K562 (cell line): ENCODE results near the gene CFDP1. TPM values are rescaled to one million over a fixed set of nuclear protein-coding genes. Genes with fewer than 3 reads are reported as not detected.
A peak's percentile ranks its signal among the peaks of the same experiment; 100 is the strongest.

Source experiments
- CEBPG ChIP-seq, 3 experiments: fragments of 200-800 bp in 1 of 3; sonication (Bioruptor generic) in 1 of 3; sonication (generic) in 1 of 3; formaldehyde crosslinking in 1 of 3; IDR thresholded peaks in 2 of 3; conservative IDR thresholded peaks in 1 of 3; 2 replicates each; pipeline versions ENCODE4 v1.6.1 to v1.8.0; 2016 to 2022; ENCODE audit warnings: missing compliant biosample characterization in 2 of 3, missing genetic modification characterization in 2 of 3, mild to moderate bottlenecking in 1 of 3, missing genetic modification reagents in 1 of 3
- CEBPZ ChIP-seq: fragments of 150-350 bp; IDR thresholded peaks from 2 replicates; pipeline ENCODE4 v1.6.1; 2014; ENCODE audit warnings: low read depth, mild to moderate bottlenecking, low read length, borderline replicate concordance
- CTBP1 ChIP-seq: fragments of 450-650 bp; IDR thresholded peaks from 2 replicates; pipeline ENCODE4 v1.6.1; 2016; ENCODE audit warnings: borderline replicate concordance
- GATAD2A ChIP-seq: fragments of 450-650 bp; IDR thresholded peaks from 2 replicates; pipeline ENCODE4 v1.6.1; 2017
- NONO ChIP-seq, 2 experiments: fragments of 200-400 bp in 1 of 2; fragments of 450-650 bp in 1 of 2; formaldehyde crosslinking in 1 of 2; IDR thresholded peaks; 2 replicates each; pipeline ENCODE4 v1.6.1; 2017; ENCODE audit warnings: low read depth in 2 of 2, mild to moderate bottlenecking in 2 of 2, moderate library complexity in 2 of 2, low read length in 1 of 2
- NR3C1 ChIP-seq: sonication (generic); formaldehyde crosslinking; IDR thresholded peaks from 2 replicates; pipeline ENCODE4 v1.8.1; 2022; ENCODE audit warnings: missing genetic modification reagents
- NR4A1 ChIP-seq, 2 experiments: fragments of 250-450 bp in 1 of 2; fragments of 450-650 bp in 1 of 2; sonication (Bioruptor Pico) in 1 of 2; IDR thresholded peaks; 2 replicates each; pipeline versions ENCODE4 v1.4.0 to v1.6.1; 2016 to 2020; ENCODE audit warnings: mild to moderate bottlenecking in 2 of 2, missing compliant biosample characterization in 1 of 2, missing genetic modification characterization in 1 of 2, moderate library complexity in 1 of 2
- POLR2A ChIP-seq: fragments of 450-650 bp; conservative IDR thresholded peaks from 2 replicates; pipeline ENCODE4 v1.6.1; 2016
- SP2 ChIP-seq: IDR thresholded peaks from 2 replicates; pipeline ENCODE4 v1.6.1; 2011; ENCODE audit warnings: mild to moderate bottlenecking, low read depth, low read length, moderate library complexity; ENCODE audit not compliant: poor library complexity, severe bottlenecking; ENCODE audit errors: extremely low read depth
- SRF ChIP-seq, 2 experiments: fragments of 250-450, 450-650 bp in 1 of 2; sonication (Bioruptor Pico) in 1 of 2; sonication (generic) in 1 of 2; formaldehyde crosslinking; IDR thresholded peaks; 2 replicates each; pipeline versions ENCODE4 v1.5.0 to v1.5.1; 2020 to 2022; ENCODE audit warnings: mild to moderate bottlenecking in 1 of 2, missing genetic modification reagents in 1 of 2
- TEAD4 ChIP-seq, 2 experiments: sonication (generic) in 1 of 2; formaldehyde crosslinking in 1 of 2; IDR thresholded peaks; 2 replicates each; pipeline versions ENCODE4 v1.6.1 to v1.8.0; 2012 to 2022; ENCODE audit warnings: borderline replicate concordance in 1 of 2, inconsistent platforms in 1 of 2, low read length in 1 of 2, mild to moderate bottlenecking in 1 of 2, missing genetic modification reagents in 1 of 2
- ZC3H4 ChIP-seq: sonication (generic); formaldehyde crosslinking; IDR thresholded peaks from 2 replicates; pipeline ENCODE4 v1.9.0; 2021; ENCODE audit warnings: missing genetic modification reagents, borderline replicate concordance
- ZNF583 ChIP-seq: fragments of 250-450 bp; sonication (Bioruptor Pico); IDR thresholded peaks from 2 replicates; pipeline ENCODE4 v1.4.0; 2020
- ZNF780A ChIP-seq: fragments of 250-450 bp; sonication (Bioruptor Pico); IDR thresholded peaks from 2 replicates; pipeline ENCODE4 v1.5.0; 2021; ENCODE audit warnings: mild to moderate bottlenecking
- polyA plus RNA-seq, 8 experiments: library from polyadenylated mRNA; depleted of rRNA in 4 of 8; stranded (reverse) in 5 of 8; unstranded in 3 of 8; fragments of >200 nt; fragmentation: Nextera tagmentation in 2 of 8; fragmentation: Illumina TruSeq in 1 of 8; extraction: Ambion mirVana in 2 of 8; extraction: Trizol in 1 of 8; gene quantifications; 2 replicates each; pipeline versions ENCODE4 v1.2.1 to v1.2.3, GENCODE V29; 2011 to 2014; ENCODE audit warnings: inconsistent platforms in 1 of 8, missing spikeins in 1 of 8
- total RNA-seq, 7 experiments: library from RNA; depleted of rRNA in 6 of 7; stranded (reverse); fragments of >200 nt in 6 of 7; fragmentation: Illumina TruSeq in 2 of 7; extraction: Trizol in 2 of 7; gene quantifications; 2 replicates each; pipeline versions ENCODE4 v1.2.1 to v1.2.3, GENCODE V29; 2011 to 2021; ENCODE audit warnings: low replicate concordance in 1 of 7
- TF ChIP-seq, protein P1 (sequence below), 2 experiments: fragments of 450-650 bp in 1 of 2; IDR thresholded peaks; 2 replicates each; pipeline ENCODE4 v1.6.1; 2011 to 2017; ENCODE audit warnings: low read depth in 2 of 2, antibody characterized with exemption in 1 of 2, borderline replicate concordance in 1 of 2, low read length in 1 of 2, mild to moderate bottlenecking in 1 of 2, mixed read lengths in 1 of 2; ENCODE audit not compliant: control insufficient read depth in 1 of 2
- TF ChIP-seq, protein P2 (sequence below): sonication (generic); formaldehyde crosslinking; IDR thresholded peaks from 2 replicates; pipeline ENCODE4 v1.8.1; 2023; ENCODE audit warnings: mild to moderate bottlenecking, missing genetic modification reagents

CFDP1 gene
- total and polyA plus RNA-seq, 9 of the 15 experiments (the other 6 are each of a cell fraction or from before 2014, with no cell fraction given): 31.5 to 78.4 (median 61.7) TPM

- TF ChIP-seq SP2 (peak; percentile 70), CTBP1 (peak; percentile 95), NR3C1 (CRISPR knock-in tag) (no peak), ZNF780A (no peak), ZC3H4 (no peak), ZNF583 (CRISPR knock-in tag) (no peak), CEBPZ (0 out of 2 replicates have a peak, but pooled peaks have one; percentile 17), NR4A1 (CRISPR knock-in tag; IDR thresholded peaks at IDR 0.05) (no peak), NR4A1 (tag; IDR thresholded peaks at IDR 0.05) (no peak), POLR2A (peak; percentile 97), TEAD4 (IDR thresholded peaks at IDR 0.05; ENCODE audit: low read length) (peak; percentile 28; the same call in 1 of the 2 replicates), TEAD4 (CRISPR knock-in tag; IDR thresholded peaks at IDR 0.05; ENCODE audit: borderline replicate concordance) (no peak), NONO (IDR thresholded peaks at IDR 0.05; ENCODE audit: low read depth in 2 of 2, low read length in 1 of 2) (peak; percentile 12 to 48; a peak in 1 of 4 replicates), SRF (CRISPR knock-in tag; IDR thresholded peaks at IDR 0.05) (no peak), CEBPG (CRISPR knock-in tag; IDR thresholded peaks at IDR 0.05) (peak; percentile 54; the same call in 1 of the 2 replicates), CEBPG (tag; conservative IDR thresholded peaks at IDR 0.05 in 1 of 2, IDR thresholded peaks at IDR 0.05 in 1 of 2) (peak in 1 of 2 experiments; percentile 43; a peak in 1 of 4 replicates), GATAD2A (0 out of 2 replicates have a peak, but pooled peaks have one; percentile 48)
- TF ChIP-seq, protein P1, sequence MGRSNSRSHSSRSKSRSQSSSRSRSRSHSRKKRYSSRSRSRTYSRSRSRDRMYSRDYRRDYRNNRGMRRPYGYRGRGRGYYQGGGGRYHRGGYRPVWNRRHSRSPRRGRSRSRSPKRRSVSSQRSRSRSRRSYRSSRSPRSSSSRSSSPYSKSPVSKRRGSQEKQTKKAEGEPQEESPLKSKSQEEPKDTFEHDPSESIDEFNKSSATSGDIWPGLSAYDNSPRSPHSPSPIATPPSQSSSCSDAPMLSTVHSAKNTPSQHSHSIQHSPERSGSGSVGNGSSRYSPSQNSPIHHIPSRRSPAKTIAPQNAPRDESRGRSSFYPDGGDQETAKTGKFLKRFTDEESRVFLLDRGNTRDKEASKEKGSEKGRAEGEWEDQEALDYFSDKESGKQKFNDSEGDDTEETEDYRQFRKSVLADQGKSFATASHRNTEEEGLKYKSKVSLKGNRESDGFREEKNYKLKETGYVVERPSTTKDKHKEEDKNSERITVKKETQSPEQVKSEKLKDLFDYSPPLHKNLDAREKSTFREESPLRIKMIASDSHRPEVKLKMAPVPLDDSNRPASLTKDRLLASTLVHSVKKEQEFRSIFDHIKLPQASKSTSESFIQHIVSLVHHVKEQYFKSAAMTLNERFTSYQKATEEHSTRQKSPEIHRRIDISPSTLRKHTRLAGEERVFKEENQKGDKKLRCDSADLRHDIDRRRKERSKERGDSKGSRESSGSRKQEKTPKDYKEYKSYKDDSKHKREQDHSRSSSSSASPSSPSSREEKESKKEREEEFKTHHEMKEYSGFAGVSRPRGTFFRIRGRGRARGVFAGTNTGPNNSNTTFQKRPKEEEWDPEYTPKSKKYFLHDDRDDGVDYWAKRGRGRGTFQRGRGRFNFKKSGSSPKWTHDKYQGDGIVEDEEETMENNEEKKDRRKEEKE (IDR thresholded peaks at IDR 0.05; ENCODE audit: borderline replicate concordance in 1 of 2, control insufficient read depth in 1 of 2, low read depth in 2 of 2, low read length in 1 of 2): no peak
- TF ChIP-seq, protein P2, sequence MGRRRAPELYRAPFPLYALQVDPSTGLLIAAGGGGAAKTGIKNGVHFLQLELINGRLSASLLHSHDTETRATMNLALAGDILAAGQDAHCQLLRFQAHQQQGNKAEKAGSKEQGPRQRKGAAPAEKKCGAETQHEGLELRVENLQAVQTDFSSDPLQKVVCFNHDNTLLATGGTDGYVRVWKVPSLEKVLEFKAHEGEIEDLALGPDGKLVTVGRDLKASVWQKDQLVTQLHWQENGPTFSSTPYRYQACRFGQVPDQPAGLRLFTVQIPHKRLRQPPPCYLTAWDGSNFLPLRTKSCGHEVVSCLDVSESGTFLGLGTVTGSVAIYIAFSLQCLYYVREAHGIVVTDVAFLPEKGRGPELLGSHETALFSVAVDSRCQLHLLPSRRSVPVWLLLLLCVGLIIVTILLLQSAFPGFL (CRISPR knock-in tag): 0 out of 2 replicates have a peak, but pooled peaks have one; percentile 57
Measured at GRCh38 chr16:75464122-75464918, 31.0 kb upstream of the CFDP1 start, which contains the start of gene TMEM170A (continued).
